ENCODE results near the gene DNAJB4. TPM values are rescaled to one million over a fixed set of nuclear protein-coding genes. Genes with fewer than 3 reads are reported as not detected.

Gene DNAJB4
- total RNA-seq, 1 experiment from 2014 or later, result 26.0 TPM

DNA sequence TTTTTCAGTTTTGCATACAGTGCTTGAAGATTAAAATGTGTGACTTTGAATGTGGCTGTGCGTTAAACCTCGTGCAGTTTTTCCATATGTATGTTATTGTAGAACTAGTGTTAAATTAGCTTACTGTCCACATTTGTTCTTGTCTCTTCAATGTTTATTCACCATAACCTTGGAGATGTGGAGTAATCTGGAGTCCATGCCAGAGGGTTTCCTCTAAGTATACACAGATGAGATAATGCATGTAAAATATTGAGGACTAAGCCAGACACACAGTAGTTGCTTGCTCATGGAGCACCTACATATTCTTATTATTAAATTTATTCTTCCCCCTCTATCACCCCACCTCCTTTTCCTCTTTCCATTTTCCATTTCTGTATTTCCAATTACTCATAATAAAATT, 33.3 kb downstream of the DNAJB4 start:
- ChIA-PET POLR2A (no interaction called here), RAD21 (ENCODE audit: low non-redundant PET in 1 of 2, low total read pairs in 2 of 2, uncharacterized antibody in 2 of 2, unreplicated experiment in 2 of 2) (no interaction called here), CTCF (no interaction called here)
- H3K9ac ChIP-seq (ENCODE audit: low read length), result no peak overlapping the region
- H3K4me2 ChIP-seq (ENCODE audit: low read length), result no peak overlapping the region
- no TSS peak for BruUV-seq (replicated peaks)
- H3K4me1 ChIP-seq (ENCODE audit: control insufficient read depth in 1 of 2, insufficient read depth in 2 of 2, low read length in 2 of 2), result no peaks in the 10 kb centered on the region
- no peak for TF ChIP-seq TCF7L2 (IDR thresholded peaks at IDR 0.05; ENCODE audit: borderline replicate concordance, extremely low read depth, insufficient read depth, insufficient read length)
- TF ChIP-seq, protein P1, sequence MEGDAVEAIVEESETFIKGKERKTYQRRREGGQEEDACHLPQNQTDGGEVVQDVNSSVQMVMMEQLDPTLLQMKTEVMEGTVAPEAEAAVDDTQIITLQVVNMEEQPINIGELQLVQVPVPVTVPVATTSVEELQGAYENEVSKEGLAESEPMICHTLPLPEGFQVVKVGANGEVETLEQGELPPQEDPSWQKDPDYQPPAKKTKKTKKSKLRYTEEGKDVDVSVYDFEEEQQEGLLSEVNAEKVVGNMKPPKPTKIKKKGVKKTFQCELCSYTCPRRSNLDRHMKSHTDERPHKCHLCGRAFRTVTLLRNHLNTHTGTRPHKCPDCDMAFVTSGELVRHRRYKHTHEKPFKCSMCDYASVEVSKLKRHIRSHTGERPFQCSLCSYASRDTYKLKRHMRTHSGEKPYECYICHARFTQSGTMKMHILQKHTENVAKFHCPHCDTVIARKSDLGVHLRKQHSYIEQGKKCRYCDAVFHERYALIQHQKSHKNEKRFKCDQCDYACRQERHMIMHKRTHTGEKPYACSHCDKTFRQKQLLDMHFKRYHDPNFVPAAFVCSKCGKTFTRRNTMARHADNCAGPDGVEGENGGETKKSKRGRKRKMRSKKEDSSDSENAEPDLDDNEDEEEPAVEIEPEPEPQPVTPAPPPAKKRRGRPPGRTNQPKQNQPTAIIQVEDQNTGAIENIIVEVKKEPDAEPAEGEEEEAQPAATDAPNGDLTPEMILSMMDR (IDR thresholded peaks at IDR 0.05 in 2 of 3, conservative IDR thresholded peaks at IDR 0.05 in 1 of 3; ENCODE audit: borderline replicate concordance in 1 of 3, insufficient read depth in 1 of 3, low read depth in 2 of 3, low read length in 2 of 3), result no peak
- TF ChIP-seq SRF (IDR thresholded peaks at IDR 0.05; ENCODE audit: low read depth), result no peak
- no peak for TF ChIP-seq CBX3 (IDR thresholded peaks at IDR 0.05; ENCODE audit: low read depth)
- TF ChIP-seq ZFX (IDR thresholded peaks at IDR 0.05), result no peak
- TF ChIP-seq YY1 (IDR thresholded peaks at IDR 0.05; ENCODE audit: extremely low read depth, insufficient replicate concordance, low read depth, low read length), result no peak
- H3K79me2 ChIP-seq (ENCODE audit: insufficient read depth, low read length), result no peaks in the 10 kb centered on the region
- intact Hi-C loops (cut with micrococcal nuclease), result no loop called here
- no peaks in the 10 kb centered on the region for H3K9me3 ChIP-seq (ENCODE audit: control insufficient read depth in 1 of 2, insufficient read depth in 1 of 2, low read depth in 1 of 2, low read length in 2 of 2)
- no peaks in the 10 kb centered on the region for H3K27me3 ChIP-seq (ENCODE audit: insufficient read depth, low read length)
- H3K36me3 ChIP-seq (ENCODE audit: control insufficient read depth in 1 of 2, insufficient read depth in 2 of 2, low read length in 2 of 2), result no peaks in the 10 kb centered on the region
- H2AFZ ChIP-seq (ENCODE audit: low read depth, low read length, poor library complexity, severe bottlenecking), result no peak overlapping the region
- no peak overlapping the region for H3K27ac ChIP-seq (ENCODE audit: low read depth, low read length)
- DNase-seq (ENCODE audit: low read depth, low spot score), result no peak
- H3K4me3 ChIP-seq (replicated peaks in 1 of 2; ENCODE audit: low read depth in 1 of 2, low read length in 2 of 2), result no peak overlapping the region
- ATAC-seq, result no peak
- H4K20me1 ChIP-seq (ENCODE audit: insufficient read depth), result no peaks in the 10 kb centered on the region
- 0 out of 2 replicates have a peak, but pooled peaks cover 4% of the 10 kb centered on the region for H3K9me2 ChIP-seq (ENCODE audit: insufficient read depth)

DNA sequence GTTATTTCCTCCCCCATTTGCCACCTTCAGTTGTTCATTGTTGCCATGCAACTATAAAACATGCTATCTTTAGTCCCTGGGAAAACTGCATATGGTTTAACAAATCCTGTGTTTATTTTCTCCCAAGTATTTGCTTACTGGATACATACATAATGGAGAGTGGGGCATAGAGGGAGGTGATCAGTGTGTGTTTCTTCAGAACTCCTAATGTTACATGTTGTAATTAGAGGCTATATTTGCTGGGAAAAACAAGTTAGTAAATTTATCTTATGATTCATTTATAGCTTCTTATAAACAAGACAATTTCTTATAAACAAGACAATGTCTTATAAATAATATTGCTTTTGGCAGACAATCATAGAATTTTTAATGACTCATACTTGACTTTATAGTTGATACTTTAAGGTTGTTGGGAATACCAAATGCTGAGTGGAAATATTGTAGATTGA, 33.8 kb downstream of the DNAJB4 start:
- RAD21 ChIA-PET (ENCODE audit: low non-redundant PET in 1 of 2, low total read pairs in 2 of 2, uncharacterized antibody in 2 of 2, unreplicated experiment in 2 of 2), result no interaction called here
- H3K79me2 ChIP-seq (ENCODE audit: insufficient read depth, low read length), result no peaks in the 10 kb centered on the region
- H3K9me3 ChIP-seq (ENCODE audit: control insufficient read depth in 1 of 2, insufficient read depth in 1 of 2, low read depth in 1 of 2, low read length in 2 of 2), result no peaks in the 10 kb centered on the region
- DNase-seq (ENCODE audit: low read depth, low spot score) (no peak), ATAC-seq (no peak)
- no peaks in the 10 kb centered on the region for H3K4me1 ChIP-seq (ENCODE audit: control insufficient read depth in 1 of 2, insufficient read depth in 2 of 2, low read length in 2 of 2)
- no peaks in the 10 kb centered on the region for H4K20me1 ChIP-seq (ENCODE audit: insufficient read depth)
- no peak overlapping the region for H3K4me2 ChIP-seq (ENCODE audit: low read length)
- H2AFZ ChIP-seq (ENCODE audit: low read depth, low read length, poor library complexity, severe bottlenecking), result no peak overlapping the region
- 0 out of 2 replicates have a peak, but pooled peaks cover 4% of the 10 kb centered on the region for H3K9me2 ChIP-seq (ENCODE audit: insufficient read depth)
- CTCF ChIA-PET, result no interaction called here
- H3K9ac ChIP-seq (ENCODE audit: low read length), result no peak overlapping the region
- POLR2A ChIA-PET, result no interaction called here
- no peaks in the 10 kb centered on the region for H3K27me3 ChIP-seq (ENCODE audit: insufficient read depth, low read length)
- intact Hi-C loops (cut with micrococcal nuclease), result no loop called here
- no peaks in the 10 kb centered on the region for H3K36me3 ChIP-seq (ENCODE audit: control insufficient read depth in 1 of 2, insufficient read depth in 2 of 2, low read length in 2 of 2)
- BruUV-seq (replicated peaks), result no TSS peak
- no peak overlapping the region for H3K27ac ChIP-seq (ENCODE audit: low read depth, low read length)
- H3K4me3 ChIP-seq (replicated peaks in 1 of 2; ENCODE audit: low read depth in 1 of 2, low read length in 2 of 2), result no peak overlapping the region
- no peak for TF ChIP-seq ATF3 (IDR thresholded peaks at IDR 0.05)
- TF ChIP-seq JUND (IDR thresholded peaks at IDR 0.05), result no peak
- no peak for TF ChIP-seq TCF7L2 (IDR thresholded peaks at IDR 0.05; ENCODE audit: borderline replicate concordance, extremely low read depth, insufficient read depth, insufficient read length)
- no peak for TF ChIP-seq SRF (IDR thresholded peaks at IDR 0.05; ENCODE audit: low read depth)
- TF ChIP-seq ELF1 (IDR thresholded peaks at IDR 0.05; ENCODE audit: borderline replicate concordance, low read depth), result no peak
- no peak for TF ChIP-seq CBX3 (IDR thresholded peaks at IDR 0.05; ENCODE audit: low read depth)
- TF ChIP-seq SIN3A (IDR thresholded peaks at IDR 0.05; ENCODE audit: low read depth), result no peak
- no peak for TF ChIP-seq EGR1 (IDR thresholded peaks at IDR 0.05; ENCODE audit: low read depth)
- TF ChIP-seq YY1 (IDR thresholded peaks at IDR 0.05; ENCODE audit: extremely low read depth, insufficient replicate concordance, low read depth, low read length), result no peak
- no peak for TF ChIP-seq POLR2A (IDR thresholded peaks at IDR 0.05; ENCODE audit: borderline replicate concordance, extremely low read depth, insufficient read depth, insufficient read length)
- TF ChIP-seq REST (IDR thresholded peaks at IDR 0.05; ENCODE audit: low read depth), result no peak
- TF ChIP-seq ZNF274 (IDR thresholded peaks at IDR 0.05; ENCODE audit: low read depth, low read length), result no peak
- TF ChIP-seq CEBPB (IDR thresholded peaks at IDR 0.05; ENCODE audit: low read depth), result no peak
- no peak for TF ChIP-seq EZH2phosphoT487 (IDR thresholded peaks at IDR 0.05; ENCODE audit: borderline replicate concordance)

Data from HCT116 (cell line).